NCI-H345 treated with DMSO at 0.1 percent for 48 hours (cell line): ENCODE results near the gene CTNNBIP1.
A peak's percentile ranks its signal among the peaks of the same experiment; 100 is the strongest.

Experiments
- DNase-seq: peaks from one replicate; lab custom pipeline; 2025; ENCODE audit not compliant: unreplicated experiment; lab: John Stamatoyannopoulos, UW

CTNNBIP1 gene

GRCh38 chr1:9858293-9859035 lies 51.6 kb downstream of the CTNNBIP1 start:
- no peak for DNase-seq

- no peak for DNase-seq
Measured at GRCh38 chr1:9855186-9855585, 54.9 kb downstream of the CTNNBIP1 start.

GRCh38 chr1:9853249-9853595 lies 56.8 kb downstream of the CTNNBIP1 start:
- no peak for DNase-seq

GRCh38 chr1:9852410-9853248 lies 57.4 kb downstream of the CTNNBIP1 start:
- DNase-seq, result no peak

GRCh38 chr1:9852004-9852403 lies 58.1 kb downstream of the CTNNBIP1 start:
- no peak for DNase-seq

GRCh38 chr1:9850442-9851162 lies 59.5 kb downstream of the CTNNBIP1 start:
- DNase-seq, result no peak

GRCh38 chr1:9849691-9850441 lies 60.2 kb downstream of the CTNNBIP1 start:
- DNase-seq, result no peak

- no peak for DNase-seq
Measured at GRCh38 chr1:9848022-9848421, 62.0 kb downstream of the CTNNBIP1 start.

GRCh38 chr1:9847269-9847668 lies 62.8 kb downstream of the CTNNBIP1 start:
- no peak for DNase-seq

- no peak for DNase-seq
Measured at GRCh38 chr1:9846611-9847171, 63.4 kb downstream of the CTNNBIP1 start.

GRCh38 chr1:9845914-9846313 lies 64.2 kb downstream of the CTNNBIP1 start:
- DNase-seq, result no peak

- no peak for DNase-seq
Measured at GRCh38 chr1:9844756-9845155, 65.3 kb downstream of the CTNNBIP1 start.

- DNase-seq, result no peak
Measured at GRCh38 chr1:9844106-9844505, 66.0 kb downstream of the CTNNBIP1 start.

- DNase-seq, result peak; percentile 93
Measured at GRCh38 chr1:9843576-9843945, 66.5 kb downstream of the CTNNBIP1 start.

- DNase-seq, result peak; percentile 49
Measured at GRCh38 chr1:9842781-9843575, 67.1 kb downstream of the CTNNBIP1 start.

- DNase-seq, result peak; percentile 69
Measured at GRCh38 chr1:9842073-9842711, 67.9 kb downstream of the CTNNBIP1 start.

- no peak for DNase-seq
Measured at GRCh38 chr1:9841460-9841859, 68.6 kb downstream of the CTNNBIP1 start.

- DNase-seq, result peak; percentile 52
Measured at GRCh38 chr1:9840176-9840575, 69.9 kb downstream of the CTNNBIP1 start.

- DNase-seq, result peak; percentile 40
Measured at GRCh38 chr1:9838946-9839345, 71.1 kb downstream of the CTNNBIP1 start.

GRCh38 chr1:9836632-9836960 lies 73.5 kb downstream of the CTNNBIP1 start:
- no peak for DNase-seq
